ENCODE measurements around the gene PANX3. TPM values are rescaled to one million over a fixed set of nuclear protein-coding genes. Genes with fewer than 3 reads are reported as not detected.

Gene PANX3
- not detected for total RNA-seq

- no peak for TF ChIP-seq CTCF (IDR thresholded peaks at IDR 0.05; ENCODE audit: low read depth)
These were observed at the start of gene PANX3 for GRCh38 chr11:124611064-124611463. TSS of gene PANX3 (plus strand) at chr11:124611428. CDS start at chr11:124611557, 129 bp downstream.

GRCh38 chr11:124569697-124570096, 41.5 kb upstream of the PANX3 start, which contains the start of gene OR8A1:
TSS of gene OR8A1 (plus strand) at chr11:124569997. CDS start at chr11:124570120, 123 bp downstream.
- TF ChIP-seq CTCF (IDR thresholded peaks at IDR 0.05; ENCODE audit: low read depth): no peak

GRCh38 chr11:124570160-124570559, 41.1 kb upstream of the PANX3 start:
- no peak for TF ChIP-seq CTCF (IDR thresholded peaks at IDR 0.05; ENCODE audit: low read depth)

- TF ChIP-seq CTCF (IDR thresholded peaks at IDR 0.05; ENCODE audit: low read depth): no peak
These were observed 33.4 kb upstream of the PANX3 start for GRCh38 chr11:124577716-124578427.

GRCh38 chr11:124578761-124579160, 32.5 kb upstream of the PANX3 start:
- no peak for TF ChIP-seq CTCF (IDR thresholded peaks at IDR 0.05; ENCODE audit: low read depth)

GRCh38 chr11:124581817-124582216, 29.4 kb upstream of the PANX3 start:
- TF ChIP-seq CTCF (IDR thresholded peaks at IDR 0.05; ENCODE audit: low read depth): no peak

- no peak for TF ChIP-seq CTCF (IDR thresholded peaks at IDR 0.05; ENCODE audit: low read depth)
These were observed 28.7 kb upstream of the PANX3 start for GRCh38 chr11:124582565-124582964.
